ENCODE data around the gene SLC30A2. TPM values are rescaled to one million over a fixed set of nuclear protein-coding genes. Genes with fewer than 3 reads are reported as not detected.

The SLC30A2 gene
- total and polyA plus RNA-seq, 2 experiments from 2014 or later = 1.8 to 4.8 TPM

DNA sequence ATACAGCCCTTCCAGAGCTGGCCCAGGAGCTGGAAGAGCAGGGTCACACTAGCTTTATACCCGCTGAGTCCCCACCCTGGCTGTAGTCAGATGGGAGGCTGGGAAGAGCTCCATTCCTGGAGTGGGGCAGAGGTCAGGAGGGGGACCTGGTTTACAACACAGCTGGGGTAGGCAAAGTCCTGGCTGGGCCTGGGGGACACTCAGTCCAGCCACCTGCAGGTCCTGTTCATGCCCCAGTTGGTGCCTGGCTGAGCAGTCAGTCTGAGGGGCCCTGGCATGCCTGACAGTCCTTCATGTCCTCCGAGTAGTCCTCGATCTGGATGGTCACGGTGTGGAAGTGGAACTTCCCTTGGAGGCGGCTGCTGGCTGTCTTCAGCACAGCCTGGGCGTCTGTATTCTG is 7.0 kb downstream of the SLC30A2 start:
- peaks cover 10% of the 10 kb centered on the region for H3K27me3 ChIP-seq
- H3K4me1 ChIP-seq (ENCODE audit: insufficient read depth) = peaks cover 9% of the 10 kb centered on the region
- H3K36me3 ChIP-seq (replicated peaks; ENCODE audit: insufficient read depth, low read depth) = no peaks in the 10 kb centered on the region
- H4K20me1 ChIP-seq (ENCODE audit: insufficient read depth, poor library complexity, severe bottlenecking) = no peaks in the 10 kb centered on the region
- H3K79me2 ChIP-seq = no peaks in the 10 kb centered on the region
- 68% methylated on average over 6 of the region's 6 CpGs for WGBS (ENCODE audit: low lambda C conversion rate, missing lambda C conversion rate)
- H3K9me3 ChIP-seq (ENCODE audit: low read depth) = no peaks in the 10 kb centered on the region
- no peak overlapping the region for H3K27ac ChIP-seq
- no peak for DNase-seq (ENCODE audit: low spot score)
- no peak overlapping the region for H3K4me3 ChIP-seq
- H3K9me2 ChIP-seq (replicated peaks; ENCODE audit: insufficient read depth) = no peaks in the 10 kb centered on the region
- no peak overlapping the region for H2AFZ ChIP-seq
- H3K4me2 ChIP-seq = no peak overlapping the region
- TF ChIP-seq, protein P1, sequence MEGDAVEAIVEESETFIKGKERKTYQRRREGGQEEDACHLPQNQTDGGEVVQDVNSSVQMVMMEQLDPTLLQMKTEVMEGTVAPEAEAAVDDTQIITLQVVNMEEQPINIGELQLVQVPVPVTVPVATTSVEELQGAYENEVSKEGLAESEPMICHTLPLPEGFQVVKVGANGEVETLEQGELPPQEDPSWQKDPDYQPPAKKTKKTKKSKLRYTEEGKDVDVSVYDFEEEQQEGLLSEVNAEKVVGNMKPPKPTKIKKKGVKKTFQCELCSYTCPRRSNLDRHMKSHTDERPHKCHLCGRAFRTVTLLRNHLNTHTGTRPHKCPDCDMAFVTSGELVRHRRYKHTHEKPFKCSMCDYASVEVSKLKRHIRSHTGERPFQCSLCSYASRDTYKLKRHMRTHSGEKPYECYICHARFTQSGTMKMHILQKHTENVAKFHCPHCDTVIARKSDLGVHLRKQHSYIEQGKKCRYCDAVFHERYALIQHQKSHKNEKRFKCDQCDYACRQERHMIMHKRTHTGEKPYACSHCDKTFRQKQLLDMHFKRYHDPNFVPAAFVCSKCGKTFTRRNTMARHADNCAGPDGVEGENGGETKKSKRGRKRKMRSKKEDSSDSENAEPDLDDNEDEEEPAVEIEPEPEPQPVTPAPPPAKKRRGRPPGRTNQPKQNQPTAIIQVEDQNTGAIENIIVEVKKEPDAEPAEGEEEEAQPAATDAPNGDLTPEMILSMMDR (IDR thresholded peaks at IDR 0.05; ENCODE audit: poor library complexity) = no peak
- TF ChIP-seq EZH2 (IDR thresholded peaks at IDR 0.05; ENCODE audit: borderline replicate concordance) (no peak), EZH2phosphoT487 (IDR thresholded peaks at IDR 0.05; ENCODE audit: low read depth, severe bottlenecking, unreplicated experiment) (no peak)

DNA sequence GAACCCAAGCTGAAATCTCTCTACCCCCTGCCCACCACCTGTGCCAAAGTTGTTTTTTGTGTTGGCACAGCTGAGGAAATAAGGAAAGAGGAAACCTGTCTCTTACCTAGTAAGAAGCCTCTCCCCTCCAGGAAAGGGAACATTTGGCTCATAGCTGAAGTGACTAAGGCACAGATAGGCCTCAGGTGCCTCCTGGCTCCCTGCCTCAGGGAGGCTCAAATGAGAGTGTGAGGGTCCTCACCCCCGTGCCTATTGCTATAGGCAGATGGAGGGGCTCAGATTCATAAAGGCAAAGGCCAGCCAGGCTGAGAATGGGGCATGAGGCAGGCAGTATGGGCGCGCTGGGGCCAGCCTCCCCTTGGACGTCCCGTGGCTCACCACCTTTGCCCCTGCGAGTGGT is 7.4 kb downstream of the SLC30A2 start:
- TF ChIP-seq, protein P1 (IDR thresholded peaks at IDR 0.05; ENCODE audit: poor library complexity) = no peak
- no peak for TF ChIP-seq EZH2 (IDR thresholded peaks at IDR 0.05; ENCODE audit: borderline replicate concordance)
- H3K9me2 ChIP-seq (replicated peaks; ENCODE audit: insufficient read depth) = no peaks in the 10 kb centered on the region
- H3K79me2 ChIP-seq = no peaks in the 10 kb centered on the region
- H3K4me1 ChIP-seq (ENCODE audit: insufficient read depth) = peaks cover 9% of the 10 kb centered on the region
- WGBS (ENCODE audit: low lambda C conversion rate, missing lambda C conversion rate) = 80% methylated on average over 6 of the region's 6 CpGs
- no peak overlapping the region for H2AFZ ChIP-seq
- H3K9me3 ChIP-seq (ENCODE audit: low read depth) = no peaks in the 10 kb centered on the region
- no peak overlapping the region for H3K27ac ChIP-seq
- H3K27me3 ChIP-seq = peaks cover 6% of the 10 kb centered on the region
- H3K4me3 ChIP-seq = no peak overlapping the region
- H3K36me3 ChIP-seq (replicated peaks; ENCODE audit: insufficient read depth, low read depth) = no peaks in the 10 kb centered on the region
- no peak overlapping the region for H3K4me2 ChIP-seq
- DNase-seq (ENCODE audit: low spot score) = no peak
- no peaks in the 10 kb centered on the region for H4K20me1 ChIP-seq (ENCODE audit: insufficient read depth, poor library complexity, severe bottlenecking)

DNA sequence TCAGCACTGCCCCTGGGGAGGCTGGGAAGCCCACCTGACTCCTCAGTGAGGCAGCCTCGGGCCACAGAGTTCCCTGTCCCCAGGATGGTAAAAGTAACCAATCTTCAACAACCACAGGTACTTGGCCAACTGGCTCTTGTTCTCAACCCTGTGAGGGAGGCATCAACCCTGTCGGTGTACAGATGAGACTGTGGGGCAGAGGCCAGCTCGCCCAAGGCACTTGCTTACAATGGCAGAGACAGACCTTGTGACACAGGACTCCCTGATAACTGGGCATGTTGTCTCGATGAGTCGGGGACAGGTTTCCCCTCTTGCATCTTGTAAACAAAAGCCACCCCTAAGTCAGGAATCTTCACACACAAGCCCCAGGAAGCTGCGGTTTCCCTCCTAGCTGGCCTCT is 8.0 kb downstream of the SLC30A2 start:
- peaks cover 4% of the 10 kb centered on the region for H3K27me3 ChIP-seq
- no peaks in the 10 kb centered on the region for H3K79me2 ChIP-seq
- H4K20me1 ChIP-seq (ENCODE audit: insufficient read depth, poor library complexity, severe bottlenecking) = no peaks in the 10 kb centered on the region
- WGBS (ENCODE audit: low lambda C conversion rate, missing lambda C conversion rate) = 92% methylated on average over 6 of the region's 6 CpGs
- no peaks in the 10 kb centered on the region for H3K9me2 ChIP-seq (replicated peaks; ENCODE audit: insufficient read depth)
- no peaks in the 10 kb centered on the region for H3K36me3 ChIP-seq (replicated peaks; ENCODE audit: insufficient read depth, low read depth)
- peaks cover 9% of the 10 kb centered on the region for H3K4me1 ChIP-seq (ENCODE audit: insufficient read depth)
- no peak overlapping the region for H3K4me3 ChIP-seq
- H3K27ac ChIP-seq = peak overlapping the region; percentile 82
- no peak overlapping the region for H3K4me2 ChIP-seq
- H2AFZ ChIP-seq = no peak overlapping the region
- DNase-seq (ENCODE audit: low spot score) = no peak
- TF ChIP-seq EZH2phosphoT487 (IDR thresholded peaks at IDR 0.05; ENCODE audit: low read depth, severe bottlenecking, unreplicated experiment) (no peak), EZH2 (IDR thresholded peaks at IDR 0.05; ENCODE audit: borderline replicate concordance) (no peak)
- TF ChIP-seq, protein P1 (IDR thresholded peaks at IDR 0.05; ENCODE audit: poor library complexity) = no peak
- H3K9me3 ChIP-seq (ENCODE audit: low read depth) = no peaks in the 10 kb centered on the region

DNA sequence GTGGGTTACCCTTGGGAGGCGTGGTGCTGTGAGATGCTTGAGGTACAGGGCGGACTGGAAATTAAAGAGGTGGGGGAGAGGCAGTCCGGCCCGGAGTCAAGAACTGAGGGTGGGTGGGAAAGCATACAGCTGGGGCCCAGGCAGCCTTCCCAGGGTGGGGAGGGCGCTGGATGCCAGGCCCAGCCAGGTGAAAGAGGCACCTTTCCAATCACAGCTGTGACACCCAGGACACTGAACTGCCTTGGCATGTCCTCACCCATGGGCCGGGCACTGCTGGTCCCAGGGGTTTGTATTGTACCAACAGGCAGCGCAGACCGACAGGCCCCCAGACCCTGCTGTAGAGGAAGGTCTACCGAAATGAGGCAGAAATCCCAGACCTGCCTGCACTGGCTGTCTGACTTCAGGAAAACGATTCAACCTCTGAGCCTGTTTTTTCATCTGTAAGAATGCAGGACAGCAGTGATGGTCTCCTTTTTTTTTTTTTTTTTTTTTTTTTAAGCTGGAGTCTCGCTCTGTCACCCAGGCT is 9.1 kb downstream of the SLC30A2 start:
- H3K27ac ChIP-seq = peak overlapping the region; percentile 82
- H4K20me1 ChIP-seq (ENCODE audit: insufficient read depth, poor library complexity, severe bottlenecking) = no peaks in the 10 kb centered on the region
- no peaks in the 10 kb centered on the region for H3K9me2 ChIP-seq (replicated peaks; ENCODE audit: insufficient read depth)
- no peaks in the 10 kb centered on the region for H3K79me2 ChIP-seq
- WGBS (ENCODE audit: low lambda C conversion rate, missing lambda C conversion rate) = 77% methylated on average over 11 of the region's 11 CpGs
- DNase-seq (ENCODE audit: low spot score) = no peak
- H3K27me3 ChIP-seq = no peaks in the 10 kb centered on the region
- H3K4me3 ChIP-seq = no peak overlapping the region
- no peak overlapping the region for H2AFZ ChIP-seq
- H3K4me2 ChIP-seq = peak overlapping the region; percentile 99
- no peaks in the 10 kb centered on the region for H3K9me3 ChIP-seq (ENCODE audit: low read depth)
- TF ChIP-seq EZH2 (IDR thresholded peaks at IDR 0.05; ENCODE audit: borderline replicate concordance) = no peak
- TF ChIP-seq, protein P1 (IDR thresholded peaks at IDR 0.05; ENCODE audit: poor library complexity) = no peak
- no peak for TF ChIP-seq EZH2phosphoT487 (IDR thresholded peaks at IDR 0.05; ENCODE audit: low read depth, severe bottlenecking, unreplicated experiment)
- H3K4me1 ChIP-seq (ENCODE audit: insufficient read depth) = peaks cover 9% of the 10 kb centered on the region
- H3K36me3 ChIP-seq (replicated peaks; ENCODE audit: insufficient read depth, low read depth) = no peaks in the 10 kb centered on the region
